ENCODE data around the gene ZBTB16.

The ZBTB16 gene

DNA sequence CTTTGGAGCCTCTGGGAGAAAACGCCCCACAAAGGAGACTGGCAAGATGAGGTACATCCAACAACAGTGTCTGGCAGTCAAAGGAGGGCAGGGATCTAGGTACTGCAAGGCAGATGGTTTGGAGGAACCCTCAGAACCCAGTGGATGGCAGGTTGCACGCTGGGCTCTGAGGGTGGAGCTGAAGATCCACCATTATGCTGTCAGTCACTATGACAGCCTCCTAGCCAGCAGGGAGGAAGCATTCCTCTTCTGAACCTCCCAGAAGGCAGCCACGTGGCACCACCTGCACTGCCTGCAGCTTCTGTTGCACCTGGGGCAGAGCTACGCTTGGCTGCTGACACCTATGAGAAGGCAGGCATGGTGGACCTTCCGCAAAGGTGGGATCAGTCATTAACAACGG, 44.4 kb upstream of the ZBTB16 start:
- DNase-seq: no peak
- Histone ChIP-seq H3K4me1 (ENCODE audit: insufficient read depth, low read length) (no peaks in the 10 kb centered on the region), H4K20me1 (ENCODE audit: insufficient read depth, low read length) (no peaks in the 10 kb centered on the region), H3K27me3 (ENCODE audit: insufficient read depth, low read length, poor library complexity) (no peaks in the 10 kb centered on the region), H3K79me2 (ENCODE audit: insufficient read depth, low read length) (no peaks in the 10 kb centered on the region), H3K36me3 (ENCODE audit: insufficient read depth, low read length) (no peaks in the 10 kb centered on the region), H3K27ac (ENCODE audit: low read length) (no peak overlapping the region), H3K9me3 (ENCODE audit: insufficient read depth, low read length, severe bottlenecking) (no peaks in the 10 kb centered on the region), H3K4me2 (ENCODE audit: insufficient read depth, low read length) (no peak overlapping the region), H3K4me3 (ENCODE audit: low read depth in 1 of 2, low read length in 2 of 2) (no peak overlapping the region), H2AFZ (ENCODE audit: low read depth, low read length) (no peak overlapping the region), H3K9ac (ENCODE audit: low read depth, low read length) (no peak overlapping the region)
- no peak for ATAC-seq (ENCODE audit: insufficient read depth, low read depth)
- no peak for TF ChIP-seq EZH2 (IDR thresholded peaks at IDR 0.05; ENCODE audit: borderline replicate concordance, low read depth, low read length, severe bottlenecking)
- TF ChIP-seq CTCF (IDR thresholded peaks at IDR 0.05; ENCODE audit: borderline replicate concordance, extremely low read depth, low read length, poor library complexity, severe bottlenecking): no peak

DNA sequence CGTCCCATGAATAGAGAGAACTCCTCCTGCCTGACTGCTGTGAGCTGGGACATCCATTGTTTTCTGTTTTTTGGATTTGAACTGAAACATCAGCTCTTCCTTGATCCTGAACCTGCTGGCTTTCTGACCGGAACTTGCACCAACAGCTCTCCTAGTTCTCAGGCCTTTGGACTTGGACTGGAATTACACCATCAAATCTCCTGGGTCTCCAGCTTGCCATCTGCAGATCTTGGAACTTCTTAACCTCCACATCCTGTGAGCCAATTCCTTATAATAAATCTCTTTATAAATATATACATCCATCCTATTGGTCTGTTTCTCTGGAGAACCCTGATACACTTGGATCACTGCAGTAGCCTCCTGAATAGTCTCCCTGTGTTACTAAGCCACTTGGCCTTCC, 42.5 kb upstream of the ZBTB16 start:
- Histone ChIP-seq H3K9me3 (ENCODE audit: insufficient read depth, low read length, severe bottlenecking) (no peaks in the 10 kb centered on the region), H2AFZ (ENCODE audit: low read depth, low read length) (no peak overlapping the region), H3K4me2 (ENCODE audit: insufficient read depth, low read length) (no peak overlapping the region), H3K79me2 (ENCODE audit: insufficient read depth, low read length) (no peaks in the 10 kb centered on the region), H3K4me1 (ENCODE audit: insufficient read depth, low read length) (no peaks in the 10 kb centered on the region), H4K20me1 (ENCODE audit: insufficient read depth, low read length) (no peaks in the 10 kb centered on the region), H3K27ac (ENCODE audit: low read length) (no peak overlapping the region), H3K9ac (ENCODE audit: low read depth, low read length) (no peak overlapping the region), H3K36me3 (ENCODE audit: insufficient read depth, low read length) (no peaks in the 10 kb centered on the region), H3K27me3 (ENCODE audit: insufficient read depth, low read length, poor library complexity) (no peaks in the 10 kb centered on the region), H3K4me3 (ENCODE audit: low read depth in 1 of 2, low read length in 2 of 2) (no peak overlapping the region)
- ATAC-seq (ENCODE audit: insufficient read depth, low read depth) (no peak), DNase-seq (no peak)
- TF ChIP-seq CTCF (IDR thresholded peaks at IDR 0.05; ENCODE audit: borderline replicate concordance, extremely low read depth, low read length, poor library complexity, severe bottlenecking): no peak
- no peak for TF ChIP-seq EZH2 (IDR thresholded peaks at IDR 0.05; ENCODE audit: borderline replicate concordance, low read depth, low read length, severe bottlenecking)

GRCh38 chr11:114017723-114018122, 41.8 kb upstream of the ZBTB16 start:
- DNase-seq: no peak
- H3K9me3 ChIP-seq (ENCODE audit: insufficient read depth, low read length, severe bottlenecking): no peaks in the 10 kb centered on the region
- no peaks in the 10 kb centered on the region for H3K4me1 ChIP-seq (ENCODE audit: insufficient read depth, low read length)
- no peak for TF ChIP-seq CTCF (IDR thresholded peaks at IDR 0.05; ENCODE audit: borderline replicate concordance, extremely low read depth, low read length, poor library complexity, severe bottlenecking)
- no peak for TF ChIP-seq EZH2 (IDR thresholded peaks at IDR 0.05; ENCODE audit: borderline replicate concordance, low read depth, low read length, severe bottlenecking)
- no peaks in the 10 kb centered on the region for H3K27me3 ChIP-seq (ENCODE audit: insufficient read depth, low read length, poor library complexity)
- H3K36me3 ChIP-seq (ENCODE audit: insufficient read depth, low read length): no peaks in the 10 kb centered on the region
- H3K27ac ChIP-seq (ENCODE audit: low read length): no peak overlapping the region
- no peak overlapping the region for H3K4me3 ChIP-seq (ENCODE audit: low read depth in 1 of 2, low read length in 2 of 2)
- no peak overlapping the region for H3K4me2 ChIP-seq (ENCODE audit: insufficient read depth, low read length)
- no peaks in the 10 kb centered on the region for H4K20me1 ChIP-seq (ENCODE audit: insufficient read depth, low read length)
- ATAC-seq (ENCODE audit: insufficient read depth, low read depth): no peak
- H3K9ac ChIP-seq (ENCODE audit: low read depth, low read length): no peak overlapping the region
- H2AFZ ChIP-seq (ENCODE audit: low read depth, low read length): no peak overlapping the region
- H3K79me2 ChIP-seq (ENCODE audit: insufficient read depth, low read length): no peaks in the 10 kb centered on the region

- Histone ChIP-seq H3K79me2 (ENCODE audit: insufficient read depth, low read length) (no peaks in the 10 kb centered on the region), H2AFZ (ENCODE audit: low read depth, low read length) (no peak overlapping the region), H3K9me3 (ENCODE audit: insufficient read depth, low read length, severe bottlenecking) (no peaks in the 10 kb centered on the region), H3K4me2 (ENCODE audit: insufficient read depth, low read length) (no peak overlapping the region), H3K4me1 (ENCODE audit: insufficient read depth, low read length) (no peaks in the 10 kb centered on the region), H4K20me1 (ENCODE audit: insufficient read depth, low read length) (no peaks in the 10 kb centered on the region), H3K27me3 (ENCODE audit: insufficient read depth, low read length, poor library complexity) (no peaks in the 10 kb centered on the region), H3K9ac (ENCODE audit: low read depth, low read length) (no peak overlapping the region), H3K36me3 (ENCODE audit: insufficient read depth, low read length) (no peaks in the 10 kb centered on the region), H3K4me3 (ENCODE audit: low read depth in 1 of 2, low read length in 2 of 2) (no peak overlapping the region), H3K27ac (ENCODE audit: low read length) (no peak overlapping the region)
- ATAC-seq (ENCODE audit: insufficient read depth, low read depth): no peak
- DNase-seq: no peak
- TF ChIP-seq EZH2 (IDR thresholded peaks at IDR 0.05; ENCODE audit: borderline replicate concordance, low read depth, low read length, severe bottlenecking) (no peak), CTCF (IDR thresholded peaks at IDR 0.05; ENCODE audit: borderline replicate concordance, extremely low read depth, low read length, poor library complexity, severe bottlenecking) (no peak)
Measured at GRCh38 chr11:114019046-114019445, 40.5 kb upstream of the ZBTB16 start.

All from DND-41 (cell line).